Loucy (cell line): Measurements from ENCODE around the gene SOWAHA.

ENCODE experiments used
- EZH2phosphoT487 ChIP-seq: fragments of 200-600 bp; IDR thresholded peaks from 2 replicates; pipeline ENCODE4 v1.6.1; 2018; ENCODE audit warnings: antibody characterized with exemption, mild to moderate bottlenecking, moderate library complexity, borderline replicate concordance
- TF ChIP-seq, protein P1 (sequence below): fragments of 200-600 bp; sonication (generic); conservative IDR thresholded peaks from 2 replicates; pipeline ENCODE4 v1.5.1; 2014; ENCODE audit warnings: mild to moderate bottlenecking, antibody characterized with exemption, low read length

DNA sequence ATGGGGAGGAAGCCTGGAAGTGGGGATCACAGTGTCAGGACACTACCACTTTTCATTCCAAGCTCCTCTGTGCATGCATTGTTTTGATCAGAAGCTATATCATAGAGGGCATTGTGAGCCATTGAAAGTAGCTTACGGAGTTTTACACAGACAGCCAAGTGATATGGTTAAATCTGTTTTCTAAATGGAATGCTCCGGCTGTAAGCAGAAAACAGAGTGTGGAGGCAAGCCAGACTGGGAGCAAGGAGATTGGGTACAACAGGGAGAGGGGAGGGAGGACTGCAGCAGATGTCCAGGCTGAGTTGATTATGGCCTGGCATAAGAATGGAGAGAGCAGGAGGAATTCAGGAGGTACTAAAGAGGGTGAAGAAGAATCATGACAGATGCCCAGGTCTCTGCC lies 15.5 kb upstream of the SOWAHA start:
- TF ChIP-seq, protein P1, sequence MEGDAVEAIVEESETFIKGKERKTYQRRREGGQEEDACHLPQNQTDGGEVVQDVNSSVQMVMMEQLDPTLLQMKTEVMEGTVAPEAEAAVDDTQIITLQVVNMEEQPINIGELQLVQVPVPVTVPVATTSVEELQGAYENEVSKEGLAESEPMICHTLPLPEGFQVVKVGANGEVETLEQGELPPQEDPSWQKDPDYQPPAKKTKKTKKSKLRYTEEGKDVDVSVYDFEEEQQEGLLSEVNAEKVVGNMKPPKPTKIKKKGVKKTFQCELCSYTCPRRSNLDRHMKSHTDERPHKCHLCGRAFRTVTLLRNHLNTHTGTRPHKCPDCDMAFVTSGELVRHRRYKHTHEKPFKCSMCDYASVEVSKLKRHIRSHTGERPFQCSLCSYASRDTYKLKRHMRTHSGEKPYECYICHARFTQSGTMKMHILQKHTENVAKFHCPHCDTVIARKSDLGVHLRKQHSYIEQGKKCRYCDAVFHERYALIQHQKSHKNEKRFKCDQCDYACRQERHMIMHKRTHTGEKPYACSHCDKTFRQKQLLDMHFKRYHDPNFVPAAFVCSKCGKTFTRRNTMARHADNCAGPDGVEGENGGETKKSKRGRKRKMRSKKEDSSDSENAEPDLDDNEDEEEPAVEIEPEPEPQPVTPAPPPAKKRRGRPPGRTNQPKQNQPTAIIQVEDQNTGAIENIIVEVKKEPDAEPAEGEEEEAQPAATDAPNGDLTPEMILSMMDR = no peak
- no peak for TF ChIP-seq EZH2phosphoT487
